Measurements from ENCODE around the gene FGD5.

DNA sequence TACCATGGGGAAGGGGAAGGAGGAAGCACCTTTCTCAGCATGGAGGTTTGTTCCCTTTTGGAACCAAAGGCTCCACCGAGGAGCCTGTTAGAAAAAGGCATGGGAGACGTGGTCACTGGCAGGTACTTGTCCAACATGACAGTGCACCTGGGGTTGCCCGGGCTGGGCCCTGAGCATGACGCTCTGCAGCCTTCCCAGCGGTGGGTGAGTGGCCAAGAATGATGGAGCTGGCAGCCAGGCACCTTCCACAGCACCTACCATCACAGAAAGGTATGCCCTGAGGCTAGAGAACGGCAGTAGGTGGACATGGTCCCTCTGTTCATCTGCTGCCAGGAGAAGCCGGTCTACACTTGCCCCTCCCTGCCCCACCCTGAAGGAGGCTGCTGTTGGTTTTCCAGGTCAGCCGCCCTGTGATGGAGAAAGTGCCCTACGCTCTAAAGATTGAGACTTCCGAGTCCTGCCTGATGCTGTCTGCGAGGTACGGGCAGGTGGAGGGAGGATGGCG lies 99.6 kb downstream of the FGD5 start:
- TF ChIP-seq POLR2A (IDR thresholded peaks at IDR 0.05; ENCODE audit: low read depth, low read length): no peak
- TF ChIP-seq POLR2AphosphoS5 (IDR thresholded peaks at IDR 0.05; ENCODE audit: low read depth, low read length): no peak
- no peak for TF ChIP-seq TAF1 (IDR thresholded peaks at IDR 0.05; ENCODE audit: borderline replicate concordance, low read depth, low read length)

All from GM12892 (cell line).